GM12874 (cell line): ENCODE results near the gene HLA-B.

ENCODE experiments used
- TF ChIP-seq, protein P1 (sequence below): IDR thresholded peaks from 2 replicates; pipeline ENCODE4 v1.5.1; 2011; ENCODE audit warnings: low read depth, mild to moderate bottlenecking, control low read depth, low read length, moderate library complexity; ENCODE audit not compliant: insufficient read depth

HLA-B gene

GRCh38 chr6:31377029-31377428, 20.1 kb upstream of the HLA-B start:
- TF ChIP-seq, protein P1, sequence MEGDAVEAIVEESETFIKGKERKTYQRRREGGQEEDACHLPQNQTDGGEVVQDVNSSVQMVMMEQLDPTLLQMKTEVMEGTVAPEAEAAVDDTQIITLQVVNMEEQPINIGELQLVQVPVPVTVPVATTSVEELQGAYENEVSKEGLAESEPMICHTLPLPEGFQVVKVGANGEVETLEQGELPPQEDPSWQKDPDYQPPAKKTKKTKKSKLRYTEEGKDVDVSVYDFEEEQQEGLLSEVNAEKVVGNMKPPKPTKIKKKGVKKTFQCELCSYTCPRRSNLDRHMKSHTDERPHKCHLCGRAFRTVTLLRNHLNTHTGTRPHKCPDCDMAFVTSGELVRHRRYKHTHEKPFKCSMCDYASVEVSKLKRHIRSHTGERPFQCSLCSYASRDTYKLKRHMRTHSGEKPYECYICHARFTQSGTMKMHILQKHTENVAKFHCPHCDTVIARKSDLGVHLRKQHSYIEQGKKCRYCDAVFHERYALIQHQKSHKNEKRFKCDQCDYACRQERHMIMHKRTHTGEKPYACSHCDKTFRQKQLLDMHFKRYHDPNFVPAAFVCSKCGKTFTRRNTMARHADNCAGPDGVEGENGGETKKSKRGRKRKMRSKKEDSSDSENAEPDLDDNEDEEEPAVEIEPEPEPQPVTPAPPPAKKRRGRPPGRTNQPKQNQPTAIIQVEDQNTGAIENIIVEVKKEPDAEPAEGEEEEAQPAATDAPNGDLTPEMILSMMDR = no peak

DNA sequence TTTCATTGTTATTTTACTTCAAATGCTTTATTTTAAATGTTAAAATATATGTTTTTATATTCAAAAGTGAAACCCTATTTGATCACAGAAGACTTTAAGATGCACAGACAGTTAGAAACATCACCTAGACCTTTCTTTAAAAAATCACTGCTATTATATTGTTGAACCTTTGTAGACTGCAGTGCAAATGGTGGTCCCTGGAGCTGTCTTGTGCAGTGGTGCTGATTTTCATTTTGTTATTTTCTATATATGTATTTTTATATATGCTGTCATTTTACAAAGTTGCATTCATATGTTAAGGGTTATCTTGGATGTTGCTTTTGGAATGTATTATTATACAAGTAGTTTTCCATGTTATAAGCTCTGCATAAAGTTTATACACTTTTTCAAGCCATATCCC, 18.7 kb upstream of the HLA-B start:
- TF ChIP-seq, protein P1 = no peak

- TF ChIP-seq, protein P1 = peak; percentile 20; the same call in 1 of the 2 replicates
These were observed 17.1 kb upstream of the HLA-B start for GRCh38 chr6:31374118-31374517.

DNA sequence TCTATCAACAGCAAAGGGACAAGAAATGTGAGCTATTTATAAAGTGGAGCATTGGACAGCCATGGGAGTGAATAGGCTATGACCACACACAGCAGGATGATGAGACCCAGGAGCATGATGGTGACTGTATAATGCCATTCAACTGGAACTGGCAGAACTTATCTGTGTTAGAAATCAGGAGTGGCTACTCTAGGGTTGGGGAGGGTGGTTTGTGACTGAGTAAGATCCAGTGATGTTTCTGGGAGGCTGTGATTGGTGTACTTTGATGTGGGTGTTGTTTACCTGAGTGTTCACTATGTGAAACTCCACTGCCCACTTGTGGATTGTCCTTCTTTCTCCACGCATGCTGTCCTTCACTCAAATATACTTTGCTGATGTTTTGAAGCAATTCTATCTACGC, 11.5 kb upstream of the HLA-B start:
- TF ChIP-seq, protein P1 = no peak

DNA sequence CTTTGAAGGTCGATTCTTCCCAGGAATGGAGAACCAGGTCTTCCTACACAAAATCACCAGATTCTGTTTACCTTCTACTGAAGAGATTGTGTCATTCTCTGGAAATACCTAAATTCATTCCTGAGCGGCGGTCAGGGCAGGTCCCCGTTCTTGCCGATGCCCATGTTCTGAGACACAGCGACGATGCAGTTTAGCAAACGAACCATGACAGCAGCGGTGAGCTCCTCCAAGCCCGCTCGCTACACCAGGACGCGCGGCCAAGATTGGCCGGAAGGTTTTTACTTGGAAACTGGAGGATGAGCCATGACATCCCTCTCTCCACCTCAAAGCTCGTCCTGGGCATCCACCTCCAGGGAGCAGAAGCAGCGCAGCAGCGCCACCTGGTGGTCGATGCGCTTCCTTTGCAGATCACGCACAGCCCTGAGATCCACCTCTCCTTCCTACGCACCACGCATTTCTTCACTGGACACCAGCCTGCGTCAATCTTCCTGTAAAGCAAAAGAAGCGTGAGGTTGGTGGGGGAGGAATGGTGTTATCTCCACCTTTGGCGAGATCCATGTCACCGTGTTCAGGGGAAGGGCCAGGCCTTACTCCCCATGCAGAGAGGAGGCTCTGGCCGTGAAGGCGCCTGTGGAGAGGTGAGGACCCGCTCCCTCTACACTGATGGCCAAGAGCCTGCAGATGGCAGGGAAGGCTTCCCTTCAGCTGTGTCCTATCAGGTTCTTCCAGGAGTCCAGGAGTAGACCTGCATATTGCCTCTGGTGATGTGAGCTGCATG, 9.9 kb upstream of the HLA-B start:
- TF ChIP-seq, protein P1 = peak; percentile 95

DNA sequence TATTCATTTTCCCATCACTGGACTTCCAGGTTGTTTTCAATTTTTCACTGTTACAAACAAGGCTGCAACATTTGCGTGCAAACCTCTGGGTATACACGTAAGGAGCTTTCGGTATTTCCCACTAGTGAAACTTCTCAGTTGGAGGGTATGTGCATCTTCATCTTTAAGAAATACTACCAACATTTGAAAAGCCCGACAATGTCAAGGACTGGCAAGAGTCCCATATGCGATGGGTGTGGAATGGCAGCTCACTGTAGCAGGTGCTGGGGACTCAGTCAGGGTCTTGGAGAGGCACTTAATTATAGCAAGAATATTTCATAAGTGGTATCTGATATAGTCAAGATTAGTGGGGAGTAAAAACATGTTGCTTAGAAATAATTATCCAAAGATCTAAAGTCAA, 8.9 kb upstream of the HLA-B start:
- TF ChIP-seq, protein P1 = no peak

- TF ChIP-seq, protein P1 = no peak
These were observed 6.8 kb upstream of the HLA-B start for GRCh38 chr6:31363811-31364210.

DNA sequence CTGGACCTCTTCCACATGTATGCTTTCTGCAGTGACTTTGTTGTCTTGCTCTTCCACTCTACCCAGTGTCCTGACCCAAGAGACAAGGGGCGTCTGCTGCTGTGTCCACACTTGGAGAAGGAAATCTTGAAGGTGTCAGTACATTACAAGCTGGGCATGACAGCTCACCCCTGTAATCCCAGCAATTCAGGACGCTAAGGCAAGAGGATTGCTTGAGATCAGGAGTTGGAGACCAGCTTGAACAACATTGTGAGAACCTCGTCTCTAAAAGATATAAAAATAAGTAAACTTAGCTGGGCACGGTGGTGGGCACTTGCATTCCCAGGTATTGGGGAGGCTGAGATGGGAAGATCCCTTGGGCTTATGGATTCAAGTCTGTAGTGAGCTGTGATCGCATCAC, 5.8 kb upstream of the HLA-B start:
- TF ChIP-seq, protein P1 = no peak
